Dendritic cell treated with granulocyte-macrophage colony-stimulating factor and Interleukin-4, amounts not matched to agents 40 ng/mL and 50 ng/mL, for 4 days (primary cell): ENCODE results near the gene ARL14EPL.
"Not testable (repeated sequence)": the region's sequence is repeated elsewhere in the genome, so short reads cannot be mapped to it uniquely, and the experiment has no call there.

Experiments
- H3K27ac Mint-ChIP-seq: one replicate; pipeline ENCODE4 v1.8.0; 2022; ENCODE audit warnings: mild to moderate bottlenecking, mixed read lengths
- H3K27me3 Mint-ChIP-seq: one replicate; pipeline ENCODE4 v1.8.0; 2022; ENCODE audit warnings: mild to moderate bottlenecking, mixed read lengths
- H3K36me3 Mint-ChIP-seq: one replicate; pipeline ENCODE4 v1.8.0; 2022; ENCODE audit warnings: low read depth, mixed read lengths
- H3K4me1 Mint-ChIP-seq: one replicate; pipeline ENCODE4 v1.8.0; 2022; ENCODE audit warnings: low read depth, mixed read lengths
- H3K4me3 Mint-ChIP-seq: one replicate; pipeline ENCODE4 v1.8.0; 2022; ENCODE audit warnings: mild to moderate bottlenecking, moderate library complexity, mixed read lengths
- H3K9me3 Mint-ChIP-seq: one replicate; pipeline ENCODE4 v1.8.0; 2022; ENCODE audit warnings: mixed read lengths
- intact Hi-C: fragments of 100-400 bp; cut with micrococcal nuclease; formaldehyde crosslinking; loops from one replicate; pipeline ENCODE4 v1.15.0; 2022

ARL14EPL gene

GRCh38 chr5:116075191-116075831 lies 43.0 kb downstream of the ARL14EPL start:
- Mint-ChIP-seq H3K4me1 (peaks cover 41% of the 10 kb centered on the region), H3K9me3 (no peaks in the 10 kb centered on the region), H3K36me3 (no peaks in the 10 kb centered on the region), H3K27ac (peak overlapping the region; percentile 38), H3K27me3 (no peaks in the 10 kb centered on the region), H3K4me3 (no peak overlapping the region)
- intact Hi-C loops: no loop called here

- H3K27ac Mint-ChIP-seq: peak overlapping the region; percentile 61
Measured at GRCh38 chr5:116076496-116076895, 44.2 kb downstream of the ARL14EPL start.

GRCh38 chr5:116078199-116078598 lies 45.9 kb downstream of the ARL14EPL start:
- H3K36me3 Mint-ChIP-seq: peaks cover 7% of the 10 kb centered on the region
- peaks cover 41% of the 10 kb centered on the region for H3K4me1 Mint-ChIP-seq
- H3K9me3 Mint-ChIP-seq: no peaks in the 10 kb centered on the region
- no peak overlapping the region for H3K27ac Mint-ChIP-seq
- no peaks in the 10 kb centered on the region for H3K27me3 Mint-ChIP-seq
- no peak overlapping the region for H3K4me3 Mint-ChIP-seq
- intact Hi-C loops: no loop called here

More at GRCh38 chr5:116076496-116076895, 44.2 kb downstream of the ARL14EPL start:
- Mint-ChIP-seq H3K4me1 (peaks cover 41% of the 10 kb centered on the region), H3K36me3 (peaks cover 7% of the 10 kb centered on the region), H3K27me3 (no peaks in the 10 kb centered on the region), H3K4me3 (no peak overlapping the region), H3K9me3 (no peaks in the 10 kb centered on the region)
- intact Hi-C loops: no loop called here

- Mint-ChIP-seq H3K36me3 (peaks cover 35% of the 10 kb centered on the region), H3K4me1 (peaks cover 27% of the 10 kb centered on the region), H3K27me3 (no peaks in the 10 kb centered on the region), H3K4me3 (peak overlapping the region; percentile 82), H3K9me3 (no peaks in the 10 kb centered on the region), H3K27ac (peak overlapping the region; percentile 94)
- intact Hi-C loops: no loop called here
Measured at GRCh38 chr5:116084287-116084691, 52.0 kb downstream of the ARL14EPL start.

- intact Hi-C loops: loop anchor here (5.0 kb wide), 1 partner anchor 243 kb away; the partner anchor contains the start of genes AP3S1 and ATG12
- no peaks in the 10 kb centered on the region for H3K9me3 Mint-ChIP-seq
- peaks cover 25% of the 10 kb centered on the region for H3K4me1 Mint-ChIP-seq
- H3K4me3 Mint-ChIP-seq: peak within 1 kb of the TSS; percentile 82
- H3K27me3 Mint-ChIP-seq: no peaks in the 10 kb centered on the region
- H3K27ac Mint-ChIP-seq: peak within 1 kb of the TSS; percentile 94
- H3K36me3 Mint-ChIP-seq: peaks cover 43% of the 10 kb centered on the region
Measured at GRCh38 chr5:116084871-116085715, 52.8 kb downstream of the ARL14EPL start, which contains the start of gene COMMD10. TSS of gene COMMD10 (plus strand) at chr5:116085025.

- peak overlapping the region; percentile 94 for H3K27ac Mint-ChIP-seq
- H3K9me3 Mint-ChIP-seq, H3K27me3 Mint-ChIP-seq, H3K4me3 Mint-ChIP-seq: not testable (repeated sequence)
- peaks cover 26% of the 10 kb centered on the region for H3K4me1 Mint-ChIP-seq
- peaks cover 41% of the 10 kb centered on the region for H3K36me3 Mint-ChIP-seq
- intact Hi-C loops: loop anchor here (5.0 kb wide), 1 partner anchor 244 kb away; the partner anchor contains the start of genes AP3S1 and ATG12
Measured at GRCh38 chr5:116086309-116086708, 54.0 kb downstream of the ARL14EPL start.

- no peak overlapping the region for H3K4me3 Mint-ChIP-seq
- peaks cover 30% of the 10 kb centered on the region for H3K4me1 Mint-ChIP-seq
- H3K27me3 Mint-ChIP-seq: no peaks in the 10 kb centered on the region
- H3K9me3 Mint-ChIP-seq: no peaks in the 10 kb centered on the region
- intact Hi-C loops: loop anchor here (5.0 kb wide), 1 partner anchor 246 kb away; the partner anchor contains the start of genes AP3S1 and ATG12
- H3K27ac Mint-ChIP-seq: no peak overlapping the region
- peaks cover 55% of the 10 kb centered on the region for H3K36me3 Mint-ChIP-seq
Measured at GRCh38 chr5:116088062-116088461, 55.8 kb downstream of the ARL14EPL start.

- no peaks in the 10 kb centered on the region for H3K9me3 Mint-ChIP-seq
- peaks cover 20% of the 10 kb centered on the region for H3K4me1 Mint-ChIP-seq
- H3K27ac Mint-ChIP-seq: no peak overlapping the region
- H3K27me3 Mint-ChIP-seq: no peaks in the 10 kb centered on the region
- peaks cover 72% of the 10 kb centered on the region for H3K36me3 Mint-ChIP-seq
- H3K4me3 Mint-ChIP-seq: no peak overlapping the region
- intact Hi-C loops: no loop called here
Measured at GRCh38 chr5:116090302-116090701, 58.0 kb downstream of the ARL14EPL start.

- intact Hi-C loops: no loop called here
- peaks cover 81% of the 10 kb centered on the region for H3K36me3 Mint-ChIP-seq
- H3K27me3 Mint-ChIP-seq: no peaks in the 10 kb centered on the region
- H3K27ac Mint-ChIP-seq: no peak overlapping the region
- no peaks in the 10 kb centered on the region for H3K9me3 Mint-ChIP-seq
- peaks cover 20% of the 10 kb centered on the region for H3K4me1 Mint-ChIP-seq
- no peak overlapping the region for H3K4me3 Mint-ChIP-seq
Measured at GRCh38 chr5:116091416-116091815, 59.1 kb downstream of the ARL14EPL start.

GRCh38 chr5:116097301-116097700 lies 65.0 kb downstream of the ARL14EPL start:
- intact Hi-C loops: no loop called here
- Mint-ChIP-seq H3K27ac (no peak overlapping the region), H3K4me1 (no peaks in the 10 kb centered on the region), H3K9me3 (no peaks in the 10 kb centered on the region), H3K4me3 (no peak overlapping the region), H3K27me3 (no peaks in the 10 kb centered on the region), H3K36me3 (peaks cover 91% of the 10 kb centered on the region)

GRCh38 chr5:116098998-116099397 lies 66.7 kb downstream of the ARL14EPL start:
- Mint-ChIP-seq H3K27me3 (no peaks in the 10 kb centered on the region), H3K36me3 (peaks cover 86% of the 10 kb centered on the region), H3K9me3 (no peaks in the 10 kb centered on the region), H3K4me1 (no peaks in the 10 kb centered on the region), H3K4me3 (no peak overlapping the region), H3K27ac (no peak overlapping the region)
- intact Hi-C loops: no loop called here

- H3K4me1 Mint-ChIP-seq, intact Hi-C loops, H3K4me3 Mint-ChIP-seq, H3K27ac Mint-ChIP-seq, H3K27me3 Mint-ChIP-seq: not testable (repeated sequence)
- peaks cover 21% of the 10 kb centered on the region for H3K9me3 Mint-ChIP-seq
- H3K36me3 Mint-ChIP-seq: peaks cover 87% of the 10 kb centered on the region
Measured at GRCh38 chr5:116104941-116105340, 72.7 kb downstream of the ARL14EPL start.
